Uterus (tissue), 2 donors: ENCODE measurements around the gene ANO4.

Source experiments
- CTCF ChIP-seq, 4 experiments: fragments of 200-600 bp in 2 of 4; fragments of 450-650 bp in 2 of 4; sonication (generic) in 2 of 4; IDR thresholded peaks; one replicate each; pipeline ENCODE4 v1.5.1; 2016 to 2019; ENCODE audit warnings: antibody characterized with exemption in 4 of 4, mild to moderate bottlenecking in 2 of 4, moderate library complexity in 1 of 4
- POLR2A ChIP-seq, 2 donors: fragments of 450-650 bp; IDR thresholded peaks; one replicate each; pipeline ENCODE4 v1.6.1; 2016; ENCODE audit warnings: antibody characterized with exemption in 2 of 2, mild to moderate bottlenecking in 1 of 2, moderate library complexity in 1 of 2

- TF ChIP-seq CTCF (IDR thresholded peaks at IDR 0.05) (no peak), POLR2A (IDR thresholded peaks at IDR 0.05) (no peak)
These were observed 29.9 kb downstream of the ANO4 start for GRCh38 chr12:100824476-100824875.
